Activated T-cell treated with anti-CD3 and anti-CD28 coated beads for 1 hour (primary cell): ENCODE results near the gene HSD17B3.
"Not testable (repeated sequence)": the region's sequence is repeated elsewhere in the genome, so short reads cannot be mapped to it uniquely, and the experiment has no call there.

ENCODE experiments used
- DNase-seq: peaks from one replicate; pipeline ENCODE4 v3.0.0-alpha.2; 2020; ENCODE audit warnings: low read depth

Gene HSD17B3

GRCh38 chr9:96302021-96302420 lies at the start of gene HSD17B3:
Gene HSD17B3 (minus strand): TSS chr9:96302176. CDS start chr9:96302104, 72 bp downstream.
- no peak for DNase-seq

GRCh38 chr9:96350866-96351265 lies 48.9 kb upstream of the HSD17B3 start:
- no peak for DNase-seq

- DNase-seq: no peak
Measured at GRCh38 chr9:96348261-96348660, 46.3 kb upstream of the HSD17B3 start.

- no peak for DNase-seq
Measured at GRCh38 chr9:96345551-96345950, 43.6 kb upstream of the HSD17B3 start.

GRCh38 chr9:96344458-96345180 lies 42.6 kb upstream of the HSD17B3 start:
- no peak for DNase-seq

- DNase-seq: no peak
Measured at GRCh38 chr9:96343515-96344360, 41.8 kb upstream of the HSD17B3 start.

GRCh38 chr9:96342571-96343245 lies 40.7 kb upstream of the HSD17B3 start:
- DNase-seq: no peak

- DNase-seq: no peak
Measured at GRCh38 chr9:96340707-96341106, 38.7 kb upstream of the HSD17B3 start.

- DNase-seq: no peak
Measured at GRCh38 chr9:96338299-96338698, 36.3 kb upstream of the HSD17B3 start.

- no peak for DNase-seq
Measured at GRCh38 chr9:96333958-96334357, 32.0 kb upstream of the HSD17B3 start.

- no peak for DNase-seq
Measured at GRCh38 chr9:96331236-96331947, 29.4 kb upstream of the HSD17B3 start.

GRCh38 chr9:96327694-96328352 lies 25.8 kb upstream of the HSD17B3 start:
- DNase-seq: peak; percentile 14

GRCh38 chr9:96323169-96323568 lies 21.2 kb upstream of the HSD17B3 start:
- no peak for DNase-seq

GRCh38 chr9:96322736-96323135 lies 20.8 kb upstream of the HSD17B3 start:
- DNase-seq: not testable (repeated sequence)

GRCh38 chr9:96322210-96322609 lies 20.2 kb upstream of the HSD17B3 start:
- DNase-seq: not testable (repeated sequence)

GRCh38 chr9:96321515-96321914 lies 19.5 kb upstream of the HSD17B3 start:
- no peak for DNase-seq

- no peak for DNase-seq
Measured at GRCh38 chr9:96320749-96321280, 18.8 kb upstream of the HSD17B3 start.

GRCh38 chr9:96318921-96319565 lies 17.1 kb upstream of the HSD17B3 start:
- no peak for DNase-seq

- peak; percentile 40 for DNase-seq
Measured at GRCh38 chr9:96317335-96317980, 15.5 kb upstream of the HSD17B3 start.

- DNase-seq: no peak
Measured at GRCh38 chr9:96309850-96310249, 7.9 kb upstream of the HSD17B3 start.
